PC-3 (cell line): ENCODE data around the gene NFYB.

Experiments used
- EZH2 ChIP-seq: fragments of 300-600 bp; sonication (generic); IDR thresholded peaks from one replicate; pipeline ENCODE4 v1.6.1; 2017; ENCODE audit warnings: antibody characterized with exemption, mild to moderate bottlenecking, low read length; ENCODE audit not compliant: unreplicated experiment
- TF ChIP-seq, protein P1 (sequence below): fragments of 300-600 bp; sonication (generic); conservative IDR thresholded peaks from 2 replicates; pipeline ENCODE4 v1.5.1; 2017; ENCODE audit warnings: antibody characterized with exemption, low read depth, mild to moderate bottlenecking, low read length

DNA sequence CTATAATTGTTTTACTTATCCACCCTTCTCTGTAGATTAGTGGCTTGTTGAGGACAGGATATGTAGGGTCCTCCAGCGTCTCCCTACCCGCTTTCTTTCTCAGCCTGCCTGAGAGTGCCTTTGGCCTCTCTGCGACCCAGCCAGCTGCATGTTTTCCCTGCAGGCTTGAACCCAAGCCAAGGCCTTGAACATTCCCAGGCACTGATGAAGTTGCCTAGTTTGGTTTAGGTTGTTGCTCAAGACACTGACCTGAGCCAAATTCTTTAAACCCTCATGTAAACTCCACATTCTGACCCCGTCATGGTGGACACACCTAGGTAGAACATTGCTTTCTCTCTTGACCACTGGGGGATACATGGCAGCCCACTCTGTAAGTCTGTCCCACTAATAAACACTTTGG lies 44.1 kb upstream of the NFYB start:
- TF ChIP-seq, protein P1, sequence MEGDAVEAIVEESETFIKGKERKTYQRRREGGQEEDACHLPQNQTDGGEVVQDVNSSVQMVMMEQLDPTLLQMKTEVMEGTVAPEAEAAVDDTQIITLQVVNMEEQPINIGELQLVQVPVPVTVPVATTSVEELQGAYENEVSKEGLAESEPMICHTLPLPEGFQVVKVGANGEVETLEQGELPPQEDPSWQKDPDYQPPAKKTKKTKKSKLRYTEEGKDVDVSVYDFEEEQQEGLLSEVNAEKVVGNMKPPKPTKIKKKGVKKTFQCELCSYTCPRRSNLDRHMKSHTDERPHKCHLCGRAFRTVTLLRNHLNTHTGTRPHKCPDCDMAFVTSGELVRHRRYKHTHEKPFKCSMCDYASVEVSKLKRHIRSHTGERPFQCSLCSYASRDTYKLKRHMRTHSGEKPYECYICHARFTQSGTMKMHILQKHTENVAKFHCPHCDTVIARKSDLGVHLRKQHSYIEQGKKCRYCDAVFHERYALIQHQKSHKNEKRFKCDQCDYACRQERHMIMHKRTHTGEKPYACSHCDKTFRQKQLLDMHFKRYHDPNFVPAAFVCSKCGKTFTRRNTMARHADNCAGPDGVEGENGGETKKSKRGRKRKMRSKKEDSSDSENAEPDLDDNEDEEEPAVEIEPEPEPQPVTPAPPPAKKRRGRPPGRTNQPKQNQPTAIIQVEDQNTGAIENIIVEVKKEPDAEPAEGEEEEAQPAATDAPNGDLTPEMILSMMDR, result no peak
- no peak for TF ChIP-seq EZH2
